Measurements from ENCODE around the gene OSCP1. TPM values are rescaled to one million over a fixed set of nuclear protein-coding genes. Genes with fewer than 3 reads are reported as not detected.
A peak's percentile ranks its signal among the peaks of the same experiment; 100 is the strongest.

Gene OSCP1
- polyA plus RNA-seq, 3 donors = 20.5 to 21.1 (median 21.1) TPM

- DNase-seq (ENCODE audit: low read depth in 3 of 3, low spot score in 2 of 3) = no peak
These were observed 38.3 kb downstream of the OSCP1 start for GRCh38 chr1:36411674-36412648.

GRCh38 chr1:36408479-36408878 is 41.8 kb downstream of the OSCP1 start:
- no peak for DNase-seq (ENCODE audit: low read depth in 3 of 3, low spot score in 2 of 3)

GRCh38 chr1:36406440-36406839 is 43.8 kb downstream of the OSCP1 start:
- no peak for DNase-seq (ENCODE audit: low read depth in 3 of 3, low spot score in 2 of 3)

GRCh38 chr1:36402504-36402890 is 47.8 kb downstream of the OSCP1 start:
- DNase-seq (ENCODE audit: low read depth in 3 of 3, low spot score in 2 of 3) = no peak

GRCh38 chr1:36401602-36402503 is 48.4 kb downstream of the OSCP1 start:
- no peak for DNase-seq (ENCODE audit: low read depth in 3 of 3, low spot score in 2 of 3)

GRCh38 chr1:36400825-36401601 is 49.2 kb downstream of the OSCP1 start:
- no peak for DNase-seq (ENCODE audit: low read depth in 3 of 3, low spot score in 2 of 3)

GRCh38 chr1:36400514-36400824 is 49.8 kb downstream of the OSCP1 start:
- no peak for DNase-seq (ENCODE audit: low read depth in 3 of 3, low spot score in 2 of 3)

- no peak for DNase-seq (ENCODE audit: low read depth in 3 of 3, low spot score in 2 of 3)
These were observed 51.8 kb downstream of the OSCP1 start for GRCh38 chr1:36398370-36398977.

GRCh38 chr1:36397378-36398230 is 52.6 kb downstream of the OSCP1 start, which contains the start of gene LSM10:
TSS of gene LSM10 (minus strand) at chr1:36397908. CDS start at chr1:36394129, 3,779 bp downstream.
- DNase-seq (ENCODE audit: low read depth in 3 of 3, low spot score in 2 of 3) = peak; percentile 81 to 90 (median 86)

GRCh38 chr1:36397083-36397377 is 53.2 kb downstream of the OSCP1 start:
- DNase-seq (ENCODE audit: low read depth in 3 of 3, low spot score in 2 of 3) = no peak

GRCh38 chr1:36396359-36396758 is 53.9 kb downstream of the OSCP1 start:
- DNase-seq (ENCODE audit: low read depth in 3 of 3, low spot score in 2 of 3) = no peak

- no peak for DNase-seq (ENCODE audit: low read depth in 3 of 3, low spot score in 2 of 3)
These were observed 56.6 kb downstream of the OSCP1 start for GRCh38 chr1:36393686-36394085.

GRCh38 chr1:36392836-36393235 is 57.4 kb downstream of the OSCP1 start:
- no peak for DNase-seq (ENCODE audit: low read depth in 3 of 3, low spot score in 2 of 3)

GRCh38 chr1:36391271-36391670 is 59.0 kb downstream of the OSCP1 start:
- no peak for DNase-seq (ENCODE audit: low read depth in 3 of 3, low spot score in 2 of 3)

- no peak for DNase-seq (ENCODE audit: low read depth in 3 of 3, low spot score in 2 of 3)
These were observed 59.8 kb downstream of the OSCP1 start for GRCh38 chr1:36390411-36390810.

GRCh38 chr1:36389999-36390398 is 60.3 kb downstream of the OSCP1 start:
- no peak for DNase-seq (ENCODE audit: low read depth in 3 of 3, low spot score in 2 of 3)

GRCh38 chr1:36389261-36389660 is 61.0 kb downstream of the OSCP1 start:
- DNase-seq (ENCODE audit: low read depth in 3 of 3, low spot score in 2 of 3) = no peak

GRCh38 chr1:36387141-36387949 is 62.9 kb downstream of the OSCP1 start:
- no peak for DNase-seq (ENCODE audit: low read depth in 3 of 3, low spot score in 2 of 3)
